ENCODE data around the gene CLSTN2. TPM values are rescaled to one million over a fixed set of nuclear protein-coding genes. Genes with fewer than 3 reads are reported as not detected.

CLSTN2 gene
- total RNA-seq, 1 experiment from 2014 or later = 0.68 TPM

- H2AFZ ChIP-seq (ENCODE audit: low read length) = no peak overlapping the region
- no peak overlapping the region for H4K8ac ChIP-seq (replicated peaks; ENCODE audit: insufficient read length, low read depth, low read length)
- no peak overlapping the region for H2AK5ac ChIP-seq (ENCODE audit: insufficient read length, low read length)
- no peaks in the 10 kb centered on the region; the same call in 1 of the 2 replicates for H3K4me1 ChIP-seq (ENCODE audit: insufficient read depth, low read length)
- no peak overlapping the region for H3K23ac ChIP-seq (ENCODE audit: insufficient read length, low read depth, low read length)
- H3T11ph ChIP-seq (ENCODE audit: low read length) = no peak overlapping the region
- H3K9me3 ChIP-seq (ENCODE audit: control insufficient read depth, low read depth, low read length) = no peaks in the 10 kb centered on the region
- H2BK12ac ChIP-seq (ENCODE audit: insufficient read length, low read depth, low read length) = no peak overlapping the region
- no peak overlapping the region for H2BK5ac ChIP-seq (ENCODE audit: insufficient read length, low read length)
- H3K27ac Mint-ChIP-seq = no peak overlapping the region
- H3K4me3 Mint-ChIP-seq = no peak overlapping the region
- H3K14ac ChIP-seq (ENCODE audit: insufficient read depth, low read length) = no peak overlapping the region
- H3K4me2 ChIP-seq (ENCODE audit: insufficient read depth, insufficient read length, low read length) = no peak overlapping the region
- H2BK15ac ChIP-seq (ENCODE audit: low read depth, low read length) = no peak overlapping the region
- no peaks in the 10 kb centered on the region for H4K20me1 ChIP-seq (ENCODE audit: control insufficient read depth, insufficient read depth, insufficient read length)
- no peak overlapping the region for H3K4ac ChIP-seq (ENCODE audit: low read depth, low read length)
- TF ChIP-seq CTCF (conservative IDR thresholded peaks at IDR 0.05) = no peak
- no peak overlapping the region for H4K5ac ChIP-seq (ENCODE audit: insufficient read length, low read depth, low read length)
- DNase-seq = no peak
- H3K18ac ChIP-seq (ENCODE audit: insufficient read length, low read depth, low read length) = no peak overlapping the region
- H3K27me3 Mint-ChIP-seq (ENCODE audit: low read depth) = no peaks in the 10 kb centered on the region
- H2BK120ac ChIP-seq (ENCODE audit: low read depth, low read length, poor library complexity, severe bottlenecking) = no peak overlapping the region
- H3K9me3 Mint-ChIP-seq = no peaks in the 10 kb centered on the region
- H3K36me3 Mint-ChIP-seq (ENCODE audit: insufficient read depth in 1 of 3, low read depth in 3 of 3) = no peaks in the 10 kb centered on the region
- no peaks in the 10 kb centered on the region for H3K27me3 ChIP-seq (ENCODE audit: insufficient read depth, low read length)
- no CpG with 5 or more reads among the region's 4 CpGs for WGBS (ENCODE audit: extremely low coverage, insufficient read length, low lambda C conversion rate)
- peaks cover 4 to 8% of the 10 kb centered on the region in 2 experiments; a peak in 2 of 4 replicates for H3K4me1 Mint-ChIP-seq
- H3K56ac ChIP-seq (ENCODE audit: insufficient read length, low read depth, low read length) = no peak overlapping the region
- no peak overlapping the region for H4K91ac ChIP-seq (ENCODE audit: insufficient read length, low read depth, low read length)
- no peak overlapping the region for H3K27ac ChIP-seq (ENCODE audit: insufficient read length, low read depth, low read length)
- H3K79me2 ChIP-seq (ENCODE audit: insufficient read depth, low read length) = no peaks in the 10 kb centered on the region
- H3K9ac ChIP-seq (ENCODE audit: extremely low read depth, insufficient read length, low read length) = no peak overlapping the region
- H3K79me1 ChIP-seq (ENCODE audit: insufficient read depth, low read depth, low read length, poor library complexity, severe bottlenecking) = no peaks in the 10 kb centered on the region
- no peaks in the 10 kb centered on the region for H3K23me2 ChIP-seq (ENCODE audit: insufficient read length, low read depth, low read length, poor library complexity, severe bottlenecking)
- no peak overlapping the region for H2BK20ac ChIP-seq (ENCODE audit: low read depth, low read length, poor library complexity, severe bottlenecking)
Measured at GRCh38 chr3:140277886-140278285, 342.9 kb downstream of the CLSTN2 start.

Measured in H9 (cell line).